ENCODE data around the gene MCTP1.

GRCh38 chr5:95124101-95124500, 160.8 kb downstream of the MCTP1 start:
- TF ChIP-seq MECOM (CRISPR knock-in tag; IDR thresholded peaks at IDR 0.05) = no peak
- no peak for TF ChIP-seq MXI1 (IDR thresholded peaks at IDR 0.05; ENCODE audit: low read depth, low read length)
- TF ChIP-seq GABPA (tag; conservative IDR thresholded peaks at IDR 0.05; ENCODE audit: low read depth) = no peak
- no peak for TF ChIP-seq ZZZ3 (IDR thresholded peaks at IDR 0.05)
- TF ChIP-seq COPS2 (conservative IDR thresholded peaks at IDR 0.05) = no peak
- no peak for TF ChIP-seq MYNN (IDR thresholded peaks at IDR 0.05)
- no peak for TF ChIP-seq MYNN (CRISPR knock-in tag; IDR thresholded peaks at IDR 0.05)
- TF ChIP-seq, protein P1, sequence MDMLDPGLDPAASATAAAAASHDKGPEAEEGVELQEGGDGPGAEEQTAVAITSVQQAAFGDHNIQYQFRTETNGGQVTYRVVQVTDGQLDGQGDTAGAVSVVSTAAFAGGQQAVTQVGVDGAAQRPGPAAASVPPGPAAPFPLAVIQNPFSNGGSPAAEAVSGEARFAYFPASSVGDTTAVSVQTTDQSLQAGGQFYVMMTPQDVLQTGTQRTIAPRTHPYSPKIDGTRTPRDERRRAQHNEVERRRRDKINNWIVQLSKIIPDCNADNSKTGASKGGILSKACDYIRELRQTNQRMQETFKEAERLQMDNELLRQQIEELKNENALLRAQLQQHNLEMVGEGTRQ (CRISPR knock-in tag; IDR thresholded peaks at IDR 0.05) = no peak
